HUDEP-2 (cell line): ENCODE results near the gene MYO7A.

Source experiments
- DNase-seq, 76 experiments: peaks; one replicate each; lab custom pipeline; 2025; ENCODE audit not compliant: unreplicated experiment in 76 of 76; lab: John Stamatoyannopoulos, UW

Gene MYO7A

GRCh38 chr11:77259641-77260040 is 131.6 kb downstream of the MYO7A start:
- no peak for DNase-seq

DNA sequence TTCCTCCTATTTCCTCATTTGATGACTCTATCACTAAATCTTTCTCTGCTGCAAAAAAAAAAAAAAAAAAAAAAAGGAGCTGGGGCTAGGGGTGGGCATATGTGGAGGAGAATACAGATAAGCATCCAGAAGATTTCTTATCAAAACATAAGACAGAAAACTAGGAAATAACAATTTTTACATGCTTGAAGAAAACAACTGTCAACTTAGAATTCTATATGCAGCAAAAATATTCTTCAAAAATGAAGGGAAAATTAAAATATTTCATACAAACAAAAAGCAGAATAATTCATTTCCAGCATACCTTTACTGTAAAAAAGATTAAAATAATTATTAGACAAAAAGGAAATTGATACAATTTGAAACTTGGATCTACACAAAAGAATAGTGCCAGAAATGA is 134.8 kb downstream of the MYO7A start:
- DNase-seq: no peak
